Measurements from ENCODE around the gene SOX5. TPM values are rescaled to one million over a fixed set of nuclear protein-coding genes. Genes with fewer than 3 reads are reported as not detected.
"Not testable (repeated sequence)": the region's sequence is repeated elsewhere in the genome, so short reads cannot be mapped to it uniquely, and the experiment has no call there.

The SOX5 gene
- total RNA-seq, 8 experiments from 2014 or later = 2.3 to 23.5 (median 11.1) TPM

GRCh38 chr12:23533265-23533664 is 416.2 kb downstream of the SOX5 start:
- no peak overlapping the region for H3K27ac ChIP-seq
- H3K4me1 ChIP-seq (replicated peaks in 1 of 2) = no peaks in the 10 kb centered on the region
- in situ Hi-C loops (cut with MboI; ENCODE audit: low pct_unique_long_range_greater_than_20kb in 2 of 9, low sequenced_read_pairs in 9 of 9, unreplicated experiment in 9 of 9) = no loop called here
- no peak overlapping the region for H3K4me3 ChIP-seq
- ATAC-seq (replicated peaks in 6 of 8) = no peak

- 0 to 100% (median 35%) methylated on average over 1 of the region's 1 CpG; no CpG with 5 or more reads in 4 of the 10 experiments for WGBS, 10 experiments
- Histone ChIP-seq H3K4me1 (replicated peaks in 1 of 2) (no peaks in the 10 kb centered on the region), H3K4me3 (no peak overlapping the region), H3K27ac (no peak overlapping the region)
- in situ Hi-C loops (cut with MboI; ENCODE audit: low pct_unique_long_range_greater_than_20kb in 2 of 9, low sequenced_read_pairs in 9 of 9, unreplicated experiment in 9 of 9) = no loop called here
- no peak for ATAC-seq (replicated peaks in 6 of 8)
Measured at GRCh38 chr12:23528316-23528715, 421.2 kb downstream of the SOX5 start.

- no peak overlapping the region for H3K4me3 ChIP-seq
- ATAC-seq (replicated peaks in 6 of 8) = no peak
- 19 to 100% (median 80%) methylated on average over 1 to 5 of the region's 5 CpGs; no CpG with 5 or more reads in 1 of the 10 experiments for WGBS, 10 experiments
- H3K27ac ChIP-seq = no peak overlapping the region
- H3K4me1 ChIP-seq (replicated peaks in 1 of 2) = no peaks in the 10 kb centered on the region
- in situ Hi-C loops (cut with MboI; ENCODE audit: low pct_unique_long_range_greater_than_20kb in 2 of 9, low sequenced_read_pairs in 9 of 9, unreplicated experiment in 9 of 9) = no loop called here
Measured at GRCh38 chr12:23525450-23526072, 423.9 kb downstream of the SOX5 start.

GRCh38 chr12:23523339-23523738 is 426.1 kb downstream of the SOX5 start:
- H3K4me1 ChIP-seq (replicated peaks in 1 of 2) = no peaks in the 10 kb centered on the region
- no peak overlapping the region for H3K27ac ChIP-seq
- WGBS, 10 experiments = 6 to 100% (median 91%) methylated on average over 1 to 2 of the region's 2 CpGs; no CpG with 5 or more reads in 1 of the 10 experiments
- no peak overlapping the region for H3K4me3 ChIP-seq
- ATAC-seq (replicated peaks in 6 of 8) = no peak
- in situ Hi-C loops (cut with MboI; ENCODE audit: low pct_unique_long_range_greater_than_20kb in 2 of 9, low sequenced_read_pairs in 9 of 9, unreplicated experiment in 9 of 9) = no loop called here

- ATAC-seq (replicated peaks in 6 of 8); H3K27ac ChIP-seq; H3K4me3 ChIP-seq; in situ Hi-C loops (cut with MboI; ENCODE audit: low pct_unique_long_range_greater_than_20kb in 2 of 9, low sequenced_read_pairs in 9 of 9, unreplicated experiment in 9 of 9); H3K4me1 ChIP-seq (replicated peaks in 1 of 2): not testable (repeated sequence)
- 0 to 100% (median 55%) methylated on average over 1 of the region's 1 CpG; no CpG with 5 or more reads in 6 of the 10 experiments for WGBS, 10 experiments
Measured at GRCh38 chr12:23519444-23519843, 430.0 kb downstream of the SOX5 start.

GRCh38 chr12:23515785-23516184 is 433.7 kb downstream of the SOX5 start:
- ATAC-seq (replicated peaks in 6 of 8); H3K27ac ChIP-seq; in situ Hi-C loops (cut with MboI; ENCODE audit: low pct_unique_long_range_greater_than_20kb in 2 of 9, low sequenced_read_pairs in 9 of 9, unreplicated experiment in 9 of 9); H3K4me1 ChIP-seq (replicated peaks in 1 of 2); H3K4me3 ChIP-seq: not testable (repeated sequence)
- no CpG with 5 or more reads among the region's 6 CpGs for WGBS, 10 experiments

DNA sequence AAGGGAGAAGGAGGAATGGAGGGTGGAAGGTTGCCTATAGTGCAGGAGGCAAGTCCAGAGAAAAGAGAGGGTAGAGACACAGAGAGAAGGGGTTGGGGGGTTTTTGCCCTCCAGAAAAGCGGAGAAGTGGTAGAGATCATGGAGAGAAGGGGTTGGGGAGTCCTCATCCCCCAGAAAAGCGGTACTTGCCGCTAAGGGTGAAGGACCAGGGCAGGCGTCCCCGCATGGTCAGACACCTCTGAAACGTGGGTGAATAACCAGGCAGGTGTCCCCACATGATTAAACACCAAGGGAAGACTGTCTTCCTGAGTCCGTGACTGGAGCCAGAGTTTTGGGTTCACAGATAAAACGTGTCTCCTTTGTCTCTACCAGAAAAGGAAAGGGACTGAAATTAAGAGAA is 439.0 kb downstream of the SOX5 start:
- in situ Hi-C loops (cut with MboI; ENCODE audit: low pct_unique_long_range_greater_than_20kb in 2 of 9, low sequenced_read_pairs in 9 of 9, unreplicated experiment in 9 of 9) = no loop called here
- 21 to 100% (median 70%) methylated on average over 1 to 8 of the region's 8 CpGs; no CpG with 5 or more reads in 2 of the 10 experiments for WGBS, 10 experiments
- Histone ChIP-seq H3K4me1 (replicated peaks in 1 of 2) (no peaks in the 10 kb centered on the region), H3K4me3 (no peak overlapping the region), H3K27ac (no peak overlapping the region)
- ATAC-seq (replicated peaks in 6 of 8) = no peak

DNA sequence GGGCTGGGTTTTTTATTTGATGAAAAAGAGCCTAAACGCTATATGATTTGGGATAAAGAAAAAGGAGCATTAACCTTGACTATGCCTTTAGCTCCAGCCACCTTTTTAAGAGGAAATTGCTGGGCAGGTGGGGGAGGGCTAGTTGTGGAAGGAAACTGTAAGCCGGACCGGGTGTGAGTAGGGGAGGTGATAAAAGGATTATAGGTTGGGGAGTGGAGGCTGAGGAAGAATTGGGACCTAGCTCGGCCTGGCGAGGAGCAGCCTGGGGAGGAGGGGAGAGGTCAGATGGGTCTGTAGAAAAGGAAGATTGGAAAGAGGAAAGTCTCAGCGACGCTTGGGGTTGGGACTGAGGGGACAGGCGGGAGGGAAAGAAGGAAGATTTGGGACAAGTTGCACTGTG is 439.6 kb downstream of the SOX5 start:
- H3K4me3 ChIP-seq; H3K27ac ChIP-seq; H3K4me1 ChIP-seq (replicated peaks in 1 of 2); in situ Hi-C loops (cut with MboI; ENCODE audit: low pct_unique_long_range_greater_than_20kb in 2 of 9, low sequenced_read_pairs in 9 of 9, unreplicated experiment in 9 of 9); ATAC-seq (replicated peaks in 6 of 8): not testable (repeated sequence)
- WGBS, 10 experiments = 54 to 92% (median 67%) methylated on average over 1 to 7 of the region's 8 CpGs; no CpG with 5 or more reads in 4 of the 10 experiments

DNA sequence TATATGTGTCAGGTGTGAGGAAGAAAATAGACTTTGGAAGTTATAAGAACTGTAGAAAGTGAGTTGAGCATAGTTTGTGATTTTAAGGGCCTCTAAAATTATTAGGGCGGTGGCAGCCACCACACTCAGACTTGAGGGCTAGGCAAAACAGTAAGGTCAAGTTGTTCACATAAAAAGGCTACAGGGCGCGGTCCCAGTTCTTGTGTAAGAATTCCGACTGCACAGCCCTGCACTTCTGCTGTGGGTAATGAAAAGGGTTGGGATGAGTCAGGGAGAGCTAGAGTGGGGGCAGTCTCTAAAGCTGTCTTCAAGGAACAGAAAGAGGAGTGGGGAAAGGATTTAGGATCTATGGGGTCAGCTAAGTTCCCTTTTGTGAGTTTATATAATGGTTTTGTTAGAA is 441.7 kb downstream of the SOX5 start:
- H3K4me3 ChIP-seq; in situ Hi-C loops (cut with MboI; ENCODE audit: low pct_unique_long_range_greater_than_20kb in 2 of 9, low sequenced_read_pairs in 9 of 9, unreplicated experiment in 9 of 9); H3K4me1 ChIP-seq (replicated peaks in 1 of 2); ATAC-seq (replicated peaks in 6 of 8); H3K27ac ChIP-seq: not testable (repeated sequence)
- WGBS, 10 experiments = 0 to 100% (median 70%) methylated on average over 1 to 4 of the region's 4 CpGs; no CpG with 5 or more reads in 2 of the 10 experiments

DNA sequence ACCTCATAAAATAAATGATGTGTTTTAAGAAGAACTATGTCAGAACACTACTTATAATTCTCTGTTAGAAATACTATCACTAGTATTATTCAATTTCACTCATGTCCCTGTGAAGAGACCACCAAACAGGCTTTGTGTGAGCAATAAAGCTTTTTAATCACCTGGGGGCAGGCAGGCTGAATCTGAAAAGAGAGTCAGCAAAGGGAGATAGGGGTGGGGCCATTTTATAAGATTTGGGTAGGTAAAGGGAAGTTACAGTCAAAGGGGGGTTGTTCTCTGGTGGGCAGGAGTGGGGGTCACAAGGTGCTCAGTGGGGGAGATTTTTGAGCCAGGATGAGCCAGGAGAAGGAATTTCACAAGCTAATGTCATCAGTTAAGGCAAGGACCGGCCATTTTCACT is 443.7 kb downstream of the SOX5 start:
- in situ Hi-C loops (cut with MboI; ENCODE audit: low pct_unique_long_range_greater_than_20kb in 2 of 9, low sequenced_read_pairs in 9 of 9, unreplicated experiment in 9 of 9) = not testable (repeated sequence)

GRCh38 chr12:23504641-23505399 is 444.6 kb downstream of the SOX5 start:
- no peak for ATAC-seq (replicated peaks in 6 of 8)
- H3K27ac ChIP-seq = no peak overlapping the region
- no peak overlapping the region for H3K4me3 ChIP-seq
- no peaks in the 10 kb centered on the region for H3K4me1 ChIP-seq (replicated peaks in 1 of 2)
- 0 to 100% (median 91%) methylated on average over 1 to 4 of the region's 4 CpGs; no CpG with 5 or more reads in 1 of the 10 experiments for WGBS, 10 experiments
- in situ Hi-C loops (cut with MboI; ENCODE audit: low pct_unique_long_range_greater_than_20kb in 2 of 9, low sequenced_read_pairs in 9 of 9, unreplicated experiment in 9 of 9) = no loop called here

More for the DNA sequence above, 443.7 kb downstream of the SOX5 start:
- not testable (repeated sequence) for ATAC-seq (replicated peaks in 6 of 8); H3K27ac ChIP-seq; H3K4me1 ChIP-seq (replicated peaks in 1 of 2); H3K4me3 ChIP-seq
- no CpG with 5 or more reads among the region's 1 CpG for WGBS, 10 experiments

GRCh38 chr12:23504043-23504442 is 445.4 kb downstream of the SOX5 start:
- 0 to 74% (median 63%) methylated on average over 1 to 2 of the region's 2 CpGs; no CpG with 5 or more reads in 4 of the 10 experiments for WGBS, 10 experiments
- in situ Hi-C loops (cut with MboI; ENCODE audit: low pct_unique_long_range_greater_than_20kb in 2 of 9, low sequenced_read_pairs in 9 of 9, unreplicated experiment in 9 of 9) = no loop called here
- Histone ChIP-seq H3K4me1 (replicated peaks in 1 of 2) (no peaks in the 10 kb centered on the region), H3K27ac (no peak overlapping the region), H3K4me3 (no peak overlapping the region)
- no peak for ATAC-seq (replicated peaks in 6 of 8)

GRCh38 chr12:23503544-23503943 is 445.9 kb downstream of the SOX5 start:
- in situ Hi-C loops (cut with MboI; ENCODE audit: low pct_unique_long_range_greater_than_20kb in 2 of 9, low sequenced_read_pairs in 9 of 9, unreplicated experiment in 9 of 9) = no loop called here
- Histone ChIP-seq H3K4me1 (replicated peaks in 1 of 2) (no peaks in the 10 kb centered on the region), H3K27ac (no peak overlapping the region), H3K4me3 (no peak overlapping the region)
- ATAC-seq (replicated peaks in 6 of 8) = no peak
- WGBS, 10 experiments = 19 to 78% (median 46%) methylated on average over 2 of the region's 2 CpGs; no CpG with 5 or more reads in 2 of the 10 experiments
